Activated CD4-positive, alpha-beta T cell treated with anti-CD3 and anti-CD28 coated beads for 36 hours (primary cell): ENCODE measurements around the gene PSMC5. TPM values are rescaled to one million over a fixed set of nuclear protein-coding genes. Genes with fewer than 3 reads are reported as not detected.

ENCODE experiments used
- total RNA-seq, 2 experiments: library from RNA; stranded (reverse); gene quantifications; one replicate each; pipeline ENCODE4 v1.2.3, GENCODE V29; 2021

PSMC5 gene
- total RNA-seq, 2 experiments from 2014 or later, result 98.2 to 160 TPM

Other genes starting within 250 kb of the PSMC5 start
- 10 to 100 TPM; 25.7 to 29.2 TPM for gene TACO1, start 226.5 kb upstream of the PSMC5 start, total RNA-seq
- 10 to 100 TPM; 22.4 to 22.9 TPM for gene MAP3K3, start 205.0 kb upstream of the PSMC5 start, total RNA-seq
- gene LIMD2, start 127.3 kb upstream of the PSMC5 start, total RNA-seq, result 100 to 1,000 TPM; 119 to 127 TPM
- 10 to 100 TPM; 51.0 to 53.6 TPM for gene STRADA, start 85.6 kb upstream of the PSMC5 start, total RNA-seq
- 10 to 100 TPM; 76.9 to 82.3 TPM for gene CCDC47, start 53.8 kb upstream of the PSMC5 start, total RNA-seq
- gene DDX42, start 53.3 kb upstream of the PSMC5 start, total RNA-seq, result 100 to 1,000 TPM; 109 to 173 TPM
- gene FTSJ3, start 232 bp downstream of the PSMC5 start, total RNA-seq, result 10 to 100 TPM; 52.1 to 61.2 TPM
- gene SMARCD2, start 15.3 kb downstream of the PSMC5 start, total RNA-seq, result 100 to 1,000 TPM in 1 of 2 experiments, 10 to 100 TPM in 1; 100.0 to 101 TPM
- gene CSH2, start 46.2 kb downstream of the PSMC5 start, total RNA-seq, result not detected
- gene GH2, start 54.5 kb downstream of the PSMC5 start, total RNA-seq, result not detected
- not detected for gene CSH1, start 69.1 kb downstream of the PSMC5 start, total RNA-seq
- not detected for gene CSHL1, start 83.8 kb downstream of the PSMC5 start, total RNA-seq
- gene GH1, start 91.4 kb downstream of the PSMC5 start, total RNA-seq, result under 1 TPM in 1 of 2 experiments, not detected in 1; 0.28 TPM
- gene CD79B, start 104.9 kb downstream of the PSMC5 start, total RNA-seq, result 10 to 100 TPM; 19.8 to 28.0 TPM
- gene SCN4A, start 145.5 kb downstream of the PSMC5 start, total RNA-seq, result under 1 TPM; 0.21 to 0.50 TPM
- gene PRR29, start 170.9 kb downstream of the PSMC5 start, total RNA-seq, result 1 to 10 TPM; 1.0 to 1.5 TPM
- 10 to 100 TPM; 46.6 to 49.0 TPM for gene ICAM2, start 193.2 kb downstream of the PSMC5 start, total RNA-seq